Vagina (tissue), 2 donors: ENCODE measurements around the gene SLFN5.
"Not testable (repeated sequence)": the region's sequence is repeated elsewhere in the genome, so short reads cannot be mapped to it uniquely, and the experiment has no call there.

ENCODE experiments used
- CTCF ChIP-seq, 3 experiments: fragments of 450-650 bp in 2 of 3; fragments of 200-600 bp in 1 of 3; sonication (generic) in 1 of 3; IDR thresholded peaks; one replicate each; pipeline ENCODE4 v1.5.1; 2017 to 2019; ENCODE audit warnings: antibody characterized with exemption in 3 of 3, mild to moderate bottlenecking in 2 of 3, moderate library complexity in 2 of 3
- POLR2A ChIP-seq, 2 donors: fragments of 450-650 bp; IDR thresholded peaks; one replicate each; pipeline ENCODE4 v1.6.1; 2017; ENCODE audit warnings: antibody characterized with exemption in 2 of 2, mild to moderate bottlenecking in 2 of 2, moderate library complexity in 2 of 2

GRCh38 chr17:35274167-35275066 lies 31.5 kb downstream of the SLFN5 start:
- TF ChIP-seq POLR2A, CTCF (IDR thresholded peaks at IDR 0.05): not testable (repeated sequence)
